HL-60 (cell line): ENCODE measurements around the gene SKAP2.

Experiments used
- CTCF ChIP-seq: IDR thresholded peaks from one replicate; pipeline ENCODE4 v1.5.1; 2011; ENCODE audit warnings: low read length, control low read depth, inconsistent platforms; ENCODE audit not compliant: insufficient read depth
- GABPA ChIP-seq: IDR thresholded peaks from 2 replicates; pipeline ENCODE4 v1.6.1; 2012; ENCODE audit warnings: low read depth
- POLR2AphosphoS5 ChIP-seq: IDR thresholded peaks from 2 replicates; pipeline ENCODE4 v1.6.1; 2012; ENCODE audit warnings: low read depth
- REST ChIP-seq: IDR thresholded peaks from 2 replicates; pipeline ENCODE4 v1.6.1; 2012; ENCODE audit warnings: low read depth; ENCODE audit not compliant: insufficient replicate concordance

GRCh38 chr7:26704786-26705185 is 159.6 kb downstream of the SKAP2 start:
- TF ChIP-seq CTCF (no peak), REST (no peak), POLR2AphosphoS5 (no peak), GABPA (no peak)
